Measurements from ENCODE around the gene CDK6. TPM values are rescaled to one million over a fixed set of nuclear protein-coding genes. Genes with fewer than 3 reads are reported as not detected.
A peak's percentile ranks its signal among the peaks of the same experiment; 100 is the strongest.
"Not testable (repeated sequence)": the region's sequence is repeated elsewhere in the genome, so short reads cannot be mapped to it uniquely, and the experiment has no call there.

The CDK6 gene
- total and polyA plus RNA-seq, 5 experiments from 2014 or later, result 10.1 to 29.4 (median 12.9) TPM

- no peak overlapping the region for H3K27ac Mint-ChIP-seq
- no peaks in the 10 kb centered on the region for H3K27me3 Mint-ChIP-seq
- no peak for DNase-seq
- H3K4me3 Mint-ChIP-seq, result no peak overlapping the region
- POLR2A ChIA-PET, result no interaction called here
- H3K4me1 Mint-ChIP-seq, result peaks cover 7 to 36% (median 16%) of the 10 kb centered on the region in 4 donors
- peaks cover 7 to 10% (median 9%) of the 10 kb centered on the region in 3 donors for H3K36me3 Mint-ChIP-seq
- no peak for ATAC-seq
- peaks cover 0 to 3% (median 0%) of the 10 kb centered on the region in 9 donors for H3K9me3 Mint-ChIP-seq
These were observed 87.9 kb downstream of the CDK6 start for GRCh38 chr7:92748495-92748894.

- Mint-ChIP-seq H3K9me3 (peaks cover 0 to 3% (median 0%) of the 10 kb centered on the region in 9 donors), H3K27me3 (no peaks in the 10 kb centered on the region), H3K36me3 (peaks cover 7 to 10% (median 9%) of the 10 kb centered on the region in 3 donors), H3K4me1 (peaks cover 7 to 37% (median 17%) of the 10 kb centered on the region in 4 donors), H3K27ac (peak overlapping the region in 2 of 10 donors; percentile 9 to 29), H3K4me3 (no peak overlapping the region)
- ATAC-seq (no peak), DNase-seq (no peak)
- POLR2A ChIA-PET, result no interaction called here
These were observed 89.1 kb downstream of the CDK6 start for GRCh38 chr7:92747041-92747835.

- ATAC-seq (no peak), DNase-seq (no peak)
- Mint-ChIP-seq H3K27ac (no peak overlapping the region), H3K9me3 (peaks cover 0 to 3% (median 0%) of the 10 kb centered on the region in 9 donors), H3K4me1 (peaks cover 10 to 34% (median 24%) of the 10 kb centered on the region in 4 donors), H3K4me3 (no peak overlapping the region), H3K36me3 (peaks cover 7 to 11% (median 9%) of the 10 kb centered on the region in 3 donors), H3K27me3 (no peaks in the 10 kb centered on the region)
- POLR2A ChIA-PET, result no interaction called here
These were observed 91.1 kb downstream of the CDK6 start for GRCh38 chr7:92745241-92745640.

DNA sequence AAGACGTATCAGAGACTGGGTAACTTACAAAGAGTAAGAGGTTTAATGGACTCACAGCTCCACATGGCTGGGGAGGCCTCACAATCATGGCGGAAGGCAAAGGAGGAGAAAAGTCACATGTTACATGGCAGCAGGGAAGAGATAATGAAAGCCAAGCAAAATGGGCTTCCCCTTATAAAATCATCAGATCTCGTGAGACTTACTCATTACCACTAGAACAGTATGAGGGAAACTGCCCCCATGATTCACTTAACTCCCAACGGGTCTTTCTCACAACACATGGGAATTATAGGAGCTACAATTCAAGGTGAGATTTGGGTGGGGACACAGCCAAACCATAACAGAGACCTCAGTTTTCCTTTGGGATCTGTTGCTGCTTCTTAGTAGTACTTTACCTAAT is 92.2 kb downstream of the CDK6 start:
- not testable (repeated sequence) for H3K9me3 Mint-ChIP-seq, H3K36me3 Mint-ChIP-seq, H3K27me3 Mint-ChIP-seq, DNase-seq, ATAC-seq, H3K4me3 Mint-ChIP-seq
- Mint-ChIP-seq H3K4me1 (peaks cover 11 to 32% (median 22%) of the 10 kb centered on the region in 4 donors), H3K27ac (peak overlapping the region in 1 of 10 donors; percentile 2)
- POLR2A ChIA-PET, result interaction anchor here (0.6 kb wide), 1 partner anchor 17 kb away, joined by 3 read pairs; no protein-coding TSS in a partner anchor

GRCh38 chr7:92742186-92742585 is 94.2 kb downstream of the CDK6 start:
- H3K27ac Mint-ChIP-seq, result no peak overlapping the region
- POLR2A ChIA-PET, result no interaction called here

DNA sequence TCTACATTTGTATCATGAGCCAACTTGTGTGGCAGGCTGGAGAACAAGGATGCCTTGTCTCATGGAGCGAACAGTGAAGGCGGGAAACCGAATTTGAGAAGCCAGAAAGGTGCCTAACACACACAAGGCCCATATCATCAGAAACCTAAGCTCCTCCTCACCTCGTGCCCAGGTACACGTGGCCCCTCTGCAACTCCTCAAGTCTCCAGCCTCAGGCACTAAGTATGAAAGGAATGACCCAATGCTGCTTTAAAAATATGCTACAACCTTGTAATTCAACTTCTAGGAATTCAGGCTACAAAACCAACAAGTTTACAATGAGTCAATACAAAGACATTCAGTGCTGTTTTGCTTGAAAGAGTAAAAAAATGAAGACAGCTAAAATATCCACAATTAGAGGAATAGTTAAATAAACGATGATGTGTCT is 95.7 kb downstream of the CDK6 start:
- H3K27me3 Mint-ChIP-seq, result no peaks in the 10 kb centered on the region
- DNase-seq (no peak), ATAC-seq (no peak)
- peaks cover 0 to 3% (median 0%) of the 10 kb centered on the region in 9 donors for H3K9me3 Mint-ChIP-seq
- no peak overlapping the region for H3K4me3 Mint-ChIP-seq
- peaks cover 8 to 23% (median 17%) of the 10 kb centered on the region in 4 donors for H3K4me1 Mint-ChIP-seq
- H3K27ac Mint-ChIP-seq, result peak overlapping the region in 3 of 10 donors; percentile 15 to 49 (median 20)
- peaks cover 11 to 15% (median 13%) of the 10 kb centered on the region in 3 donors for H3K36me3 Mint-ChIP-seq
- POLR2A ChIA-PET, result no interaction called here

More at GRCh38 chr7:92742186-92742585, 94.2 kb downstream of the CDK6 start:
- no peak for ATAC-seq
- DNase-seq, result no peak
- Mint-ChIP-seq H3K27me3 (no peaks in the 10 kb centered on the region), H3K36me3 (peaks cover 5 to 7% (median 6%) of the 10 kb centered on the region in 3 donors), H3K4me3 (no peak overlapping the region), H3K4me1 (peaks cover 8 to 27% (median 16%) of the 10 kb centered on the region in 4 donors), H3K9me3 (peaks cover 0 to 3% (median 0%) of the 10 kb centered on the region in 9 donors)

GRCh38 chr7:92740134-92740533 is 96.2 kb downstream of the CDK6 start:
- Mint-ChIP-seq H3K36me3 (peaks cover 11 to 15% (median 13%) of the 10 kb centered on the region in 3 donors), H3K4me3 (no peak overlapping the region), H3K27ac (peak overlapping the region in 1 of 10 donors; percentile 4), H3K4me1 (peaks cover 8 to 23% (median 17%) of the 10 kb centered on the region in 4 donors), H3K27me3 (no peaks in the 10 kb centered on the region), H3K9me3 (peaks cover 0 to 3% (median 0%) of the 10 kb centered on the region in 9 donors)
- POLR2A ChIA-PET, result no interaction called here
- no peak for DNase-seq
- no peak for ATAC-seq

DNA sequence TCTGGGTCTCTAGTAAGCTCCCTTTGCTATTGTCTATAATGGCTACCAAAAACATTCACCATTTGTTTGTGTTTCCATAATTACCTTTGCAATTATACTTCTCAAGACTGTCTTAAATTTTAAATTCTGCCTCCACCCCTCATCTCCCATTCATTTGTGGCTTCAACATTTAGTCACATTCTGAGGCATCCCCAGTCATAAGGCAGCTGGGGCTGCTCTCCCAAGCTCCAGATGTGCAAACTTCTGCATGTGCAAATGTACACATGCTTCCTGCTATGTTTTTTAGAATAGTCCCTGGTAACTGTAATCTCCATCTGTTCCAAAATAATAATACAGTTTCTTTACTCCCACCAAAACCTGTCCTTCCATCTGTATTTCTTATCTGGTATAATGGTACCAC is 97.3 kb downstream of the CDK6 start:
- DNase-seq (no peak), ATAC-seq (no peak)
- peaks cover 9 to 14% (median 12%) of the 10 kb centered on the region in 3 donors for H3K36me3 Mint-ChIP-seq
- H3K9me3 Mint-ChIP-seq, result peaks cover 0 to 2% (median 0%) of the 10 kb centered on the region in 9 donors
- H3K27ac Mint-ChIP-seq, result no peak overlapping the region
- H3K4me3 Mint-ChIP-seq, result no peak overlapping the region
- peaks cover 8 to 23% (median 18%) of the 10 kb centered on the region in 4 donors for H3K4me1 Mint-ChIP-seq
- POLR2A ChIA-PET, result no interaction called here
- no peaks in the 10 kb centered on the region for H3K27me3 Mint-ChIP-seq

DNA sequence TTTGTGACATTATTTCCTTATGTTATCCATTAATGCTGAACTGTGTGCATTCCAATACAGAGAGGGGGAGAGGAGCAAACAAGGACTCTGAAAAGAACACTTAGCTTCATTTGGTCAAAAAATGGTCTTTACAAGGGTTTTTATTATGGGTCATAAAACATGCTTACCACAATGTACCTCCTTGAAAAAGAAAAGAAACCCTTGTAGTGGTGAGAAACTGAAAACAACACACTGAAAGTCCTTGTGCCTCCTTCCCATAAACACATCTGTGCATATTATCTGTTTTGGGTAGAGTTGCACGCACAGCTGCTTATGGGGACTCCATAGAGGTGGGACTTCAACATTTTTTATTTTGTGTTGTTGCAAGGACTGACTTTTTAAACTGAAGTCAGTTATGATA is 98.7 kb downstream of the CDK6 start:
- POLR2A ChIA-PET, result no interaction called here
- Mint-ChIP-seq H3K9me3 (no peaks in the 10 kb centered on the region), H3K27me3 (no peaks in the 10 kb centered on the region), H3K36me3 (peaks cover 6 to 12% (median 6%) of the 10 kb centered on the region in 3 donors), H3K27ac (no peak overlapping the region), H3K4me1 (peaks cover 10 to 18% (median 17%) of the 10 kb centered on the region in 4 donors), H3K4me3 (no peak overlapping the region)
- ATAC-seq (no peak), DNase-seq (no peak)

- Mint-ChIP-seq H3K9me3 (no peaks in the 10 kb centered on the region), H3K4me3 (no peak overlapping the region), H3K27me3 (no peaks in the 10 kb centered on the region), H3K4me1 (peaks cover 12 to 22% (median 20%) of the 10 kb centered on the region in 4 donors), H3K36me3 (peaks cover 6 to 12% (median 6%) of the 10 kb centered on the region in 3 donors), H3K27ac (peak overlapping the region in 1 of 10 donors; percentile 54)
- ATAC-seq (no peak), DNase-seq (no peak)
- POLR2A ChIA-PET, result no interaction called here
These were observed 99.5 kb downstream of the CDK6 start for GRCh38 chr7:92736870-92737269.

DNA sequence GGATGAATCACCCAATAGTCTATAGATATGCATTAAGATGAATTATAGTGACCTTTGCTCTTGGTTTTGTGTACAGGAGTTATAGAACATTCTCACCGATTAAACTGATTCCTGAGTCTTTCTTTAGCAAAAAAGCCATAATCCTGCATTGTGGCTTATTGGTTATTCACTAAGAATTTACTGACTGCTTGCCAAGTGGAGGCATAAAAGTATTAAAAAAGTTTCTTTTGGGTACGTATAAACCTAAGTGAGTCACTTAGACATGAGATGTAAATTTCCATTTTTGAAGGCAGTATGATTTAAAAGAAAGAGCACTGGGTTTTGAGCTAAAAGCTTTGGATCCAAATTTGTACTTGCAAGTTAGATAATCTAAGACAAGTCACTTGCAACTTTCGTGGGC is 100.7 kb downstream of the CDK6 start:
- no peak overlapping the region for H3K27ac Mint-ChIP-seq
- peaks cover 5 to 13% (median 6%) of the 10 kb centered on the region in 3 donors for H3K36me3 Mint-ChIP-seq

DNA sequence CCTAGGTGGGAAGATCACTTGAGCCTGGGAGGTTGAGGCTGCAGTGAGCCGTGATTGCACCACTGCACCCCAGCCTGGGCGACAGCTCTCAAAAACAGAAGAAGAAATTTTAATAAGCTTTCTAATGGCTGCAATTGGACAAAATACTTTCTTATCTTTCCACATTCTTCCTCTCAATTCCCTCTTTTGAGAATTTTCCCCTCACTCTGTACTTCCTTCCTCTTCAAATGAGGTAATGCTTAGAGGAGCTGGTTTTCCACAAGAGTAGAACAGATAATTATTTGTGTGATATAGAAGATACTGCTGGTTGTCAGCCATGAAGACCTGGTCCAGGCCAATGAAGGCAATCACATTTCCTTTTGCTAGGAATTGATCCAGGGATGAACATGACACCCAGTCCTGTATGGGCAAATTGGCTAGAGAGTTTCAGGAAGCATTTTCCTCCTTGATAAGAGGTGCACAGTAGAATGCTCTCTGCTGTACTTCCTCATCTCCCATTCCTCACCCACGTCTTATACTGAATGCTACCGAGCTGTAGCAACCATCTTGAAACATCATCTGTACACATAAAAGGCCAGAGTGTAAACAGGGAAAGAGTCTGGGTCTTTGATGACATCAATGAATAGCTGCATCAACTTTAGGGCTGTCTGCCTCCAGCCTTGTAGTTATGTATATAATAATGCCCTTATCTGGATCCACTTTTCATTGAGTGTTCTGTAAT is 103.9 kb downstream of the CDK6 start:
- ATAC-seq, result no peak
- Mint-ChIP-seq H3K9me3 (no peaks in the 10 kb centered on the region), H3K4me1 (peaks cover 17 to 36% (median 18%) of the 10 kb centered on the region in 4 donors), H3K27ac (peak overlapping the region in 4 of 10 donors; percentile 12 to 68 (median 44)), H3K4me3 (peak overlapping the region in 1 of 10 donors; percentile 40), H3K27me3 (no peaks in the 10 kb centered on the region), H3K36me3 (peaks cover 5 to 11% (median 6%) of the 10 kb centered on the region in 3 donors)
- DNase-seq, result no peak
- POLR2A ChIA-PET, result no interaction called here

More for the DNA sequence above, 100.7 kb downstream of the CDK6 start:
- ATAC-seq (no peak), DNase-seq (no peak)
- H3K27me3 Mint-ChIP-seq, result no peaks in the 10 kb centered on the region
- POLR2A ChIA-PET, result no interaction called here
- H3K4me1 Mint-ChIP-seq, result peaks cover 17 to 31% (median 19%) of the 10 kb centered on the region in 4 donors
- H3K4me3 Mint-ChIP-seq, result no peak overlapping the region
- no peaks in the 10 kb centered on the region for H3K9me3 Mint-ChIP-seq

Measured in naive thymus-derived CD8-positive, alpha-beta T cell (primary cell).